Adrenal gland (tissue), 5 donors: ENCODE measurements around the gene THADA.

Experiments
- CTCF ChIP-seq, 6 experiments: fragments of 450-650 bp in 4 of 6; fragments of 200-600 bp in 2 of 6; sonication (generic) in 1 of 6; IDR thresholded peaks; 1 replicate in 5 of 6; 2 replicates in 1 of 6; pipeline versions ENCODE4 v1.5.1 to v1.8.0; 2016 to 2021; ENCODE audit warnings: antibody characterized with exemption in 6 of 6, mild to moderate bottlenecking in 2 of 6, moderate library complexity in 1 of 6
- POLR2A ChIP-seq, 2 donors: fragments of 450-650 bp; IDR thresholded peaks; one replicate each; pipeline ENCODE4 v1.6.1; 2017; ENCODE audit warnings: antibody characterized with exemption in 2 of 2, mild to moderate bottlenecking in 2 of 2, moderate library complexity in 1 of 2
- donor health status: DM: no; HTN: no; CAD: no.

- no peak for TF ChIP-seq CTCF (IDR thresholded peaks at IDR 0.05)
- TF ChIP-seq POLR2A (IDR thresholded peaks at IDR 0.05): no peak
Observed at GRCh38 chr2:43515807-43516497, 79.9 kb downstream of the THADA start.
